Activated T-cell treated with anti-CD3 and anti-CD28 coated beads, Interleukin-2, amount 50 U/mL, for 24 hours (primary cell): Measurements from ENCODE around the gene RCBTB1.
"Not testable (repeated sequence)": the region's sequence is repeated elsewhere in the genome, so short reads cannot be mapped to it uniquely, and the experiment has no call there.

Source experiments
- DNase-seq: peaks from one replicate; pipeline ENCODE4 v3.0.0-alpha.2; 2020
- H3K27ac Mint-ChIP-seq: 2 replicates; pipeline ENCODE4 v1.8.0; 2020; ENCODE audit warnings: mild to moderate bottlenecking, mixed read lengths
- H3K27me3 Mint-ChIP-seq: 2 replicates; pipeline ENCODE4 v1.8.0; 2020; ENCODE audit warnings: mixed read lengths
- H3K36me3 Mint-ChIP-seq: 2 replicates; pipeline ENCODE4 v1.8.0; 2020; ENCODE audit warnings: low read depth, mixed read lengths
- H3K4me1 Mint-ChIP-seq: 2 replicates; pipeline ENCODE4 v1.8.0; 2020; ENCODE audit warnings: low read depth, mixed read lengths
- H3K4me3 Mint-ChIP-seq: 2 replicates; pipeline ENCODE4 v1.8.0; 2020; ENCODE audit warnings: mild to moderate bottlenecking, moderate library complexity, mixed read lengths
- H3K9me3 Mint-ChIP-seq: 2 replicates; pipeline ENCODE4 v1.8.0; 2020; ENCODE audit warnings: mixed read lengths

RCBTB1 gene

GRCh38 chr13:49530457-49530856 lies 54.9 kb downstream of the RCBTB1 start:
- no peak for DNase-seq
- H3K4me3 Mint-ChIP-seq, result no peak overlapping the region
- peak overlapping the region; percentile 52 for H3K27ac Mint-ChIP-seq
- peaks cover 83% of the 10 kb centered on the region for H3K36me3 Mint-ChIP-seq
- peaks cover 21% of the 10 kb centered on the region for H3K4me1 Mint-ChIP-seq
- H3K27me3 Mint-ChIP-seq, result no peaks in the 10 kb centered on the region
- no peaks in the 10 kb centered on the region for H3K9me3 Mint-ChIP-seq

DNA sequence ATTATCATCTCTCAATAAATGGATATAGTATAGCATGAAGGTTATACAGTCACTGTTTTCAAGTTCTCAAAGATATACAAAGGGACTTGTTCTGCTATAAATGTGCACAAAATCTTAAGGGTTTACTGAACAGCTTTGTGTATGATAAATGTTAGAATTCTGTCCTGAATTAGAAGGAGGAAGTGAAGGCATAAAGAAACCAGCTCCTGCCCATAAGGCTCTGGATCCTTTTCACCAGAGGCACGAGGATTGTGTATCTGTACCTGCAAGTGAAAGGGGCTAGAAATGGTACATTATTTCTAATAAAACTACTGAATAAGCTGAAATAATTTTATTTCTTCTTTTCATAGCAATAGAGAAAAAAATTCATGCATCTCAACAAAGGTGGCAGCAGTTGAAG lies 57.2 kb downstream of the RCBTB1 start:
- no peak overlapping the region for H3K4me3 Mint-ChIP-seq
- H3K4me1 Mint-ChIP-seq, result peaks cover 19% of the 10 kb centered on the region
- no peak for DNase-seq
- no peaks in the 10 kb centered on the region for H3K9me3 Mint-ChIP-seq
- H3K27ac Mint-ChIP-seq, result peak overlapping the region; percentile 69
- H3K36me3 Mint-ChIP-seq, result peaks cover 88% of the 10 kb centered on the region
- no peaks in the 10 kb centered on the region for H3K27me3 Mint-ChIP-seq

GRCh38 chr13:49527123-49527522 lies 58.2 kb downstream of the RCBTB1 start:
- H3K27me3 Mint-ChIP-seq, result no peaks in the 10 kb centered on the region
- H3K4me3 Mint-ChIP-seq, result no peak overlapping the region
- H3K36me3 Mint-ChIP-seq, result peaks cover 89% of the 10 kb centered on the region
- no peak for DNase-seq
- peaks cover 12% of the 10 kb centered on the region for H3K4me1 Mint-ChIP-seq
- no peaks in the 10 kb centered on the region for H3K9me3 Mint-ChIP-seq
- peak overlapping the region; percentile 36 for H3K27ac Mint-ChIP-seq

GRCh38 chr13:49524740-49525501 lies 60.4 kb downstream of the RCBTB1 start:
- H3K36me3 Mint-ChIP-seq, result peaks cover 93% of the 10 kb centered on the region
- peaks cover 7% of the 10 kb centered on the region for H3K4me1 Mint-ChIP-seq
- no peak for DNase-seq
- H3K9me3 Mint-ChIP-seq, result no peaks in the 10 kb centered on the region
- H3K27ac Mint-ChIP-seq, result peak overlapping the region; percentile 59
- no peaks in the 10 kb centered on the region for H3K27me3 Mint-ChIP-seq
- no peak overlapping the region for H3K4me3 Mint-ChIP-seq

DNA sequence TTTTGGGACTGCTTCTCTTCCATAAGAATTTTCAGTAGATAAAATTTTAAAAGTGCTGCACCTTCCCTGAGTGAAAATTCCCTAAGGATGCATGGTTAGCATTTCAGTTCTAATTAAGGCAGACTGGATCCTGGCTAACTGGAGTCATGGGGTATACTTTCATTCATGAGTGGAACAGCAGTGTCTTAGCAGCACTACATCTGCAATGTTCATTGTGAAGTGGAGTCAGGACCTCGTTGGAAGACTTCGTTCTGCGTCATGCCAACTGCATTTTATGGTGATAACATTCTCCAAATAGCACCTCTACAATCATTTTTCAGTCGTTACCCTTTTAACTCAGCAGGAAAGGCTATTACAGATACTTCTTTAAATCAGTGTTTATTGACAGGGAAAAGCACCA lies 64.1 kb downstream of the RCBTB1 start:
- Mint-ChIP-seq H3K4me3 (no peak overlapping the region), H3K9me3 (no peaks in the 10 kb centered on the region), H3K27ac (peak overlapping the region; percentile 45), H3K4me1 (peaks cover 4% of the 10 kb centered on the region), H3K27me3 (no peaks in the 10 kb centered on the region), H3K36me3 (peaks cover 87% of the 10 kb centered on the region)
- no peak for DNase-seq

- H3K4me3 Mint-ChIP-seq, result no peak overlapping the region
- H3K4me1 Mint-ChIP-seq, result no peaks in the 10 kb centered on the region
- no peaks in the 10 kb centered on the region for H3K27me3 Mint-ChIP-seq
- H3K36me3 Mint-ChIP-seq, result peaks cover 89% of the 10 kb centered on the region
- H3K9me3 Mint-ChIP-seq, result no peaks in the 10 kb centered on the region
- no peak for DNase-seq
- H3K27ac Mint-ChIP-seq, result no peak overlapping the region
Observed at GRCh38 chr13:49517461-49517860, 67.9 kb downstream of the RCBTB1 start.

GRCh38 chr13:49516467-49516866 lies 68.9 kb downstream of the RCBTB1 start:
- Mint-ChIP-seq H3K4me1 (peaks cover 6% of the 10 kb centered on the region), H3K36me3 (peaks cover 89% of the 10 kb centered on the region), H3K9me3 (no peaks in the 10 kb centered on the region), H3K27me3 (no peaks in the 10 kb centered on the region), H3K4me3 (no peak overlapping the region), H3K27ac (peak overlapping the region; percentile 18)
- no peak for DNase-seq

DNA sequence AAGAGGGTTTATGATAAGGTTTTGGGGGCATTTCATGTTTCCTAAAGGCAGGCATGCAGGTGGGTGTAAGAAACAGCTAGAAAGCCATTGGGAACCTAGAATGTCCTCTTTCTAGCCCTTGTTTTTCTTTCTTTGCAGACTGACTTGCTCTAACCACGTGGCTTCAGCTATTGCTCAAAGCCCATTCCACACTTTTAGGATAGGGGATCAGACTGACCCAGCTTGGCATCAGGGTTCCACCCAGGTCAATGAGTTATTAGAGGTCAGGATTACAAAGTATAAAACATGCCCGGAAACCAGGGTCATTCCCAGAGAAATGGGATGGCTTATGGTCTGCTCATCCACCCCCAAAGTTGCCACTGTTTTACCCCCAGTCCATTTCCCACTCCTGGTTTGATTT lies 72.8 kb downstream of the RCBTB1 start:
- Mint-ChIP-seq H3K27me3 (no peaks in the 10 kb centered on the region), H3K36me3 (peaks cover 90% of the 10 kb centered on the region), H3K9me3 (no peaks in the 10 kb centered on the region), H3K4me3 (no peak overlapping the region), H3K4me1 (peaks cover 22% of the 10 kb centered on the region), H3K27ac (peak overlapping the region; percentile 30)
- no peak for DNase-seq

DNA sequence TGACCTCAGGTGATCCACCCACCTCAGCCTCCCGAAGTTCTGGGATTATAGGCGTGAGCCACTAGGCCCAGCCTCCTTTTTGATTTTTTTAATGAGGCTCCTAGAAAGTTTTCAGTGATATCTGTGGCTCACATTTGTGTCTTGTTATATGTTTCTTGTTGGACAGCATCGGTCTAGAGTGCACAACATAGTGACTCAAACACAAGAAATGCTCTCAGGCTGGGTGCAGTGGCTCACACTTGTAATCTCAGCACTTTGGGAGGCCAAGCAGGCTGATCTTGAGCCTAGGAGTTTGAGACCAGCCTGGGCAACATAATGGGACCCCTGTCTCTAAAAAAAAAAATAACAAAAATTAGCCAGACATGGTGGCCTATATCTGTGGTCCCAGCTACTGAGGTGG lies 81.4 kb downstream of the RCBTB1 start:
- Mint-ChIP-seq H3K27me3 (no peaks in the 10 kb centered on the region), H3K27ac (no peak overlapping the region), H3K9me3 (peaks cover 2% of the 10 kb centered on the region), H3K36me3 (peaks cover 73% of the 10 kb centered on the region), H3K4me1 (peaks cover 45% of the 10 kb centered on the region), H3K4me3 (no peak overlapping the region)
- DNase-seq, result no peak

GRCh38 chr13:49502954-49503353 lies 82.4 kb downstream of the RCBTB1 start:
- peaks cover 2% of the 10 kb centered on the region for H3K9me3 Mint-ChIP-seq
- no peak overlapping the region for H3K4me3 Mint-ChIP-seq
- peaks cover 78% of the 10 kb centered on the region for H3K36me3 Mint-ChIP-seq
- H3K27me3 Mint-ChIP-seq, result no peaks in the 10 kb centered on the region
- peak overlapping the region; percentile 60 for H3K27ac Mint-ChIP-seq
- DNase-seq, result no peak
- peaks cover 55% of the 10 kb centered on the region for H3K4me1 Mint-ChIP-seq

- no peaks in the 10 kb centered on the region for H3K27me3 Mint-ChIP-seq
- peaks cover 75% of the 10 kb centered on the region for H3K36me3 Mint-ChIP-seq
- peaks cover 60% of the 10 kb centered on the region for H3K4me1 Mint-ChIP-seq
- no peak for DNase-seq
- H3K27ac Mint-ChIP-seq, result peak overlapping the region; percentile 99
- H3K4me3 Mint-ChIP-seq, result peak overlapping the region; percentile 40
- peaks cover 8% of the 10 kb centered on the region for H3K9me3 Mint-ChIP-seq
Observed at GRCh38 chr13:49499889-49500660, 85.3 kb downstream of the RCBTB1 start.

DNA sequence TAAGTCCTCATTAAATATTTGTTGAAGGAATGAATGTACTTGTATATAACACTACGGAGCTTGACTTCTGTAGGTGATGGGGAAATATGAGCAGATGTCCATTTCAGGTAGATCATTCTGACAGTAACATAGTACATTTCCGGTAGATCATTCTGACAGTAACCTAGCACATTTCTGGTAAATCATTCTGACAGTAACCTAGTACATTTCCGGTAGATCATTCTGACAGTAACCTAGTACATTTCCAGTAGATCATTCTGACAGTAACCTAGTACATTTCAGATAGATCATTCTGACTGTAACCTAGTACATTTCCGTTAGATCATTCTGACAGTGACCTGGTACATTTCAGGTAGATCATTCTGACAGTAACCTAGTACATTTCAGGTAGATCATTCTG lies 87.2 kb downstream of the RCBTB1 start:
- peak overlapping the region; percentile 99 for H3K27ac Mint-ChIP-seq
- peak overlapping the region; percentile 89 for H3K4me3 Mint-ChIP-seq
- no peak for DNase-seq
- H3K27me3 Mint-ChIP-seq, result no peaks in the 10 kb centered on the region
- H3K36me3 Mint-ChIP-seq, result peaks cover 65% of the 10 kb centered on the region
- H3K4me1 Mint-ChIP-seq, result peaks cover 62% of the 10 kb centered on the region
- H3K9me3 Mint-ChIP-seq, result peaks cover 8% of the 10 kb centered on the region

DNA sequence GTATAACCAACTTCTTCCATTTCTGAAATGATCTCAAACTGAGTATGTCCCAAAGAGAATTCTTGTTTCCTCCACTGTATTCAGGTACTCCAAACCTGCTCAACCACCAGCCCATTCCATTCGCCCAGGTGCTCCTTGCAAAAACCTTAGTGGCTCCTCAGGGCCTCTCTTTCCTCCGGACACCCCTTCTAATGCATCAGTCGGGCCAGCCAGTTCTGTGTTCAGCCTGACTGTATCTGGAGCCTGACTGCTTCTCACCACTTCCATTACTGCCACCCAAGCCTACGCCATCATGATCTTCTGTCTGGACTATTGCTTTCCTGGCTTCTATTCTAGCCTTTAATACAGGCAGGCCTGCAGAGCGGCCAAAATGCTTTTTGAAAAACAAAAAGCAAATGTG lies 88.1 kb downstream of the RCBTB1 start:
- H3K9me3 Mint-ChIP-seq, result peaks cover 8% of the 10 kb centered on the region
- H3K4me1 Mint-ChIP-seq, result peaks cover 56% of the 10 kb centered on the region
- H3K36me3 Mint-ChIP-seq, result peaks cover 66% of the 10 kb centered on the region
- no peaks in the 10 kb centered on the region for H3K27me3 Mint-ChIP-seq
- peak overlapping the region; percentile 99 for H3K27ac Mint-ChIP-seq
- DNase-seq, result peak; percentile 41
- H3K4me3 Mint-ChIP-seq, result peak overlapping the region; percentile 89

GRCh38 chr13:49496837-49497236 lies 88.5 kb downstream of the RCBTB1 start:
- H3K4me1 Mint-ChIP-seq, result peaks cover 56% of the 10 kb centered on the region
- H3K36me3 Mint-ChIP-seq, result peaks cover 68% of the 10 kb centered on the region
- peak; percentile 59 for DNase-seq
- H3K27ac Mint-ChIP-seq, result peak overlapping the region; percentile 99
- peak overlapping the region; percentile 89 for H3K4me3 Mint-ChIP-seq
- not testable (repeated sequence) for H3K27me3 Mint-ChIP-seq, H3K9me3 Mint-ChIP-seq
